Measurements from ENCODE around the gene PLEKHF1.
"Not testable (repeated sequence)": the region's sequence is repeated elsewhere in the genome, so short reads cannot be mapped to it uniquely, and the experiment has no call there.

Gene PLEKHF1

GRCh38 chr19:29702161-29702962 lies 37.1 kb downstream of the PLEKHF1 start:
- no peak for DNase-seq (ENCODE audit: low spot score)

DNA sequence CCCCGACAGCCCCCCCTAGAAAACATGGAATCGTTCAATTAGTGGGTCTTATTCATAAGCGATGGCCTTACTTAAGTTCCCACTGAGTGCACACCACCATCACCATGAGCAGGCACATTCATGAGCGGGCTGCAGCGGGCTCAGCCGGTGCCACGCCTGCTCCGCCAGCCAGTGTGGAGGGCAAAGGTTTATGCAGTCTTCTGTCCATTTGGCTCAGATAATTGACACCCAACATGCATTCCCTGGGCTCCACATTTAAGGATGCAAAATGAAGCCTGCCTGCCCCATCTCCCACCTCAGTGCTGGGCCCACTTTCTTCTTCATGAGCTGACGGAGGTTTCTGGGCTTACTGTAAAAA lies 37.7 kb downstream of the PLEKHF1 start:
- DNase-seq (ENCODE audit: low spot score), result no peak

GRCh38 chr19:29704562-29705558 lies 39.6 kb downstream of the PLEKHF1 start:
- peak; percentile 49 for DNase-seq (ENCODE audit: low spot score)

- DNase-seq (ENCODE audit: low spot score), result no peak
Measured at GRCh38 chr19:29705706-29706105, 40.4 kb downstream of the PLEKHF1 start.

GRCh38 chr19:29706635-29707034 lies 41.4 kb downstream of the PLEKHF1 start:
- DNase-seq (ENCODE audit: low spot score), result no peak

DNA sequence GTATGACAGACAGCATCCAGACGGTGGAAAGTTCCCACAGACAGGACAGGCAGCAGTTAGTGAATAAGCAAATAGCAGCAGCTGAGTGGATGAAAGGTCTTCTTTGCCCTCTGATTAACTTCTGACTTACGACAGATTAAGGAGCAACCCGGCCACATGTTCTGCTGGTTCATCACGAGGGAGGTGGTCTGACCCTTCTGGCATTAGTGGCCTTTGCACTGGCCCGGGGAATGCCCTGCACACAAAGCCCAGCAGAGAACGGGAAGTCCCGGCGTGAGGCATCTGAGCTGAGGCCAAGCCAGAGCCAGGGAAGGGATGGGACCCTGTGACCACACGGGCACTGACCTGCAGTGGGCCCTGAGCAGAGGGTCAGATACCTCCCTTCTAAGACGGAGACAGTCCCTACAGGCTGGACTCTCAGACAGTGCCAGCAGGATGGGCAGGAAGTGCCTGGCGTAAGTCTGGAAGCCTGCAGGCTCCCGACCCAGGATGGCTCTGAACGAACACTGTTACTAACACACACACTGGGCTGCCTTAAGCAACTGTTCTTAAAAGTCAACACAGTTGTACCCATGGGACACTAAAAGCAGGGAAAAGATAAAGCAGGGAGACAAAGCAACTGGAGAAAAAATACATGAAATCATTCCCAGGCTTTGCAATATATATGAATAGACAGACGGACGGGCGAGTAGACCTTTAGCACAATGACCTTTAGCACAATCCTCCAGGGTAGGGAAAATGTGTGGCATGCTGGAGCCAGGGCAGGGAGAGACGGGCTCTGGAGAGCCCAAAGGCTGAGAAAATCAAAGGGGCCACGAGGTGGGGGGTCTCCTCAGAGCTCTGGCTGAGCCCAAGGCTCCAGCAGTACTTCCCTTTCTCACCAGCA lies 43.5 kb downstream of the PLEKHF1 start:
- DNase-seq (ENCODE audit: low spot score), result no peak

DNA sequence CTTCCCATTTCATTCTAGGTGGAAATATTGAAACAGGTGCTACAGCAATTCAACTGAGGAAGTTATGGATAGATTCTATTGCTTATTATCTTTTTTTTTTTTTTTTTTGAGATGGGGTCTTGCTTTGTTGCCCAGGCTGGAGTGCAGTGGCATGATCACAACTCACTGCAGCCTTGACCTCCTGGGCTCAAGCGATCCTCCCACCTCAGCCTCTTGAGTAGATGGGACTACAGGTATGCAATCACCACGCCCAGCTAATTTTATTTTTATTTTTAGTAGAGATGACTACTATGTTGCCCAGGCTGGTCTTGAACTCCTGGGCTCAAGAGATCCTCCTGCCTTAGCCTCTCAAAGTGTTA lies 44.2 kb downstream of the PLEKHF1 start:
- DNase-seq (ENCODE audit: low spot score), result not testable (repeated sequence)

GRCh38 chr19:29711584-29712132 lies 46.4 kb downstream of the PLEKHF1 start:
- DNase-seq (ENCODE audit: low spot score), result no peak

- DNase-seq (ENCODE audit: low spot score), result no peak
Measured at GRCh38 chr19:29712744-29713516, 47.7 kb downstream of the PLEKHF1 start.

GRCh38 chr19:29714371-29714952 lies 49.2 kb downstream of the PLEKHF1 start:
- peak; percentile 59 for DNase-seq (ENCODE audit: low spot score)

DNA sequence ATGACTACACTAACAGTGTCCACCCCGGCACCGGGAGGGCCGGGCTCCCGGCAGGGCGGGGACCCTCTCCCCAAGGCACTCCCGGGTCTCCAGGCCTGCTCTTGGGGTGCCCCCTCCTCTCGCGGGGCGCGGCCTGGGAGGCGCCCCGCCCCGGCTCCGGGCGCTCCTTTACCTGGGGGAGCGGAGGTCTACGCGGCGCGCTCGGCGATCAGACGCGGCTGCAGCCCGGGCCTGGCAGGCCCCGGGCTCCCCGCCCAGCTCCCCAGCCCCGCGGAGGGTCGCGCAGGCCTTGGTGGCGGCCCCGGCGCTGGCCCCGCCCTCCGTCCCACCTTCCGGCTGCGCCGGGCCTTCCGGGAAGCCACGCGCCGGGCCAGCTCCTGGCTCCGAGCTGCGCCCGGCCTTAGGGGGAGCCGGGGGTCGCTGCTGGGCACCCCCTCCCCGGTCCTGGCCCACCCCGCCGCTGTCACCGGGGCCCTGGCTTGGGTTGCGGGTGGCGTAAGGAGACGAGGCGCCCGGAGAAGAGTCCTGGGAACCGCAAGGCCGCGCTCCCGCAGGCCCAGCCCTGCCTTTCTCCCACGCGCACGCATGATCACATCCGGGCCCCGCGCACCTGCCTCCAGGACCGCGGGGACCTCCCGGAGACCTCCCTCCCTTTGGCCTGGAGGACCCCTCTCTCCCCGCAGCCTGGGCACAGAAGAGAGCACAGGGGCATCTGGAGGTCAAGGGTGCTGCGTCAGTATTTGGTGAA lies 49.9 kb downstream of the PLEKHF1 start, which contains the start of gene C19orf12:
Gene C19orf12, minus strand, starts transcription at position 309 of the 748 bp plus-strand sequence. CDS start 6,848 bp downstream, outside the sequence.
- peak; percentile 44 for DNase-seq (ENCODE audit: low spot score)

DNA sequence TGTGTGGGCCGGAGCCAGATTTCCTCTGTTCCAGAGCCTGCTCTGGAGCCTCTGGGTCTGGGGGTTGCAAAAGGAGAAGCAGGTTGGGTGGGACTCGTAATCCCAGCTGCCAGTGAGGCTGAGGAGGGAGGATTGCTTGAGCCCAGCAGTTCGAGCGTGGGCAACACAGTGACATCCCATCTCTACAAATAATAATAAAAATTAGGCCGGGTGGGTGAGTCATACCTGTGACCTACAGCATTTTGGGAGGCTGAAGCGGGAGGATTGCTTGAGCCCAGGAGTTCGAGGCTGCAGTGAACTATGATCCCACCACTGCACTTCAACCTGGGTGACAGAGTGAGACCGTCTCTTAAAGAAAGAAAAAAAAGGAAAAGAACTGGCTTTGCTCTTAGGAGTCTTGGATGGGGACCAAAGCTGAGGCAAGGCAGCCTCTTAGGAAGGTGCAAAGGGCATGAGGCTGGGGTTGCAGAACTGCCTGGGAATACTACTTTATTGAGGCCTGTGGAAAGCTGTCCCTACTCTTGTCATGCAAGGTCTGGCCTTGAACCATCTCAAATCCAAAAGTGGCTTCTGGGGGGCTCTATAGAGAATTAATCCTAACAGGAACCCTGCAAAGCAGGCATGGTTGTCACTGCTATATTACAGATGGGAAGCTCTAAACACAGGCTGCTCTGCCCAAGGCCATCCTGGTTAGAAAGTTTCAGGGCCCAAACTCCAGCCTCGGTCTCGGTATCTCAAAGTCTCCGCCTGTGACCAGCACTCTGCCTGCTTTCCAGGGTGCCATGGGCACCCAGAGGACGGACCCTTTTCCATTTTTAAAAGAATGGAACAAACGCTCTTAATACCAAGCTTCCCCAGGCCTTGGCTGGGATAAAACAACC lies 50.7 kb downstream of the PLEKHF1 start:
- no peak for DNase-seq (ENCODE audit: low spot score)

- DNase-seq (ENCODE audit: low spot score), result no peak
Measured at GRCh38 chr19:29717051-29717450, 51.8 kb downstream of the PLEKHF1 start.

DNA sequence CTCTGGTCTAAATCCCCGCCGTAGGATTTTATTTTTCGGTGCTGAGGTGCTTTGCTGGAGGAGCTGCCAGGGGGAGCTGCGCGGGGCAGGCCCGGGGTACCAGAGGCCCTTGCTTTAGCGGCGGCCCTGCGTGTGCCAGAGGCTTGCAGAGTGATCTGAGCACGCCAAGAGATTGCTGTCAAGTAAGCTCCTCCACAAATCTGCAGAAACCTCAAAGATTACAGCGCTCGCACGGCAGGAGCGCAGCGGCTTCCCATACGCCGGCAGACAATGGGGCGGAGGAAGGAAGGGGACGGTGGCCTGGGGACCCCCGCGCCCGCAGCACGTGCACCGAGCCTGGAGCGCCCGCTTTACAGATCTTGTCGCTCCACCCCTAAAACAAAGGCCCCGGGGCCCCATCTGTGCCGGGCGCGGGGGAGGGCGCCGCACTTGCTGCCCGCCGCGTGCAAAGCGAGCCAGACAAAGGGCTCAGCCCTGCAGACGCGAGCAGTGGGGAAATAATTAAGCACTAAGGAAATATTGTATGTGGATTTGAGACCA lies 58.9 kb downstream of the PLEKHF1 start:
- DNase-seq (ENCODE audit: low spot score), result no peak

DNA sequence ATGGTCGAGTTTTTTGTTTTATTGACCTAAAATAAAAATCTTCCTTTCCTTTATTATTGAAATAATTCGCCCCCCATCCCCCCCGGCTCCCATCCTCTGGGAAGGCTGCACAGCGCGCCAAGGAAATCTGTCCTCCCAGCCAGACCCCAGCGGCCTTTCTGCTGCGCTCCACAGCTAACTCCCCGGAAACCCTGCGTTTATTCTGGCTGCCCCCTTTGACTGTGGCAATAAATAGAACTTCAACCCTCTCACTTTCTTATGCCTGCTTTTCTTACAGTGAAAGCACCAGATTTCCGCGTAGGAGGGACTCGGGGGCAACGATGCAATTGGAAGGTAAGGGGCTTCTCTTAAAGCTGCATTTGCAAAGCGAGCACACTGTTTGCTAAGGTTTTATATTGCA lies 59.5 kb downstream of the PLEKHF1 start:
- no peak for DNase-seq (ENCODE audit: low spot score)
